ENCODE results near the gene JPH3.

Gene JPH3

GRCh38 chr16:87729266-87729954, 127.1 kb downstream of the JPH3 start:
- no peak for DNase-seq (ENCODE audit: extremely low read depth in 1 of 2, low read depth in 1 of 2)

- no peak for DNase-seq (ENCODE audit: extremely low read depth in 1 of 2, low read depth in 1 of 2)
These were observed 129.3 kb downstream of the JPH3 start for GRCh38 chr16:87731607-87732006.

GRCh38 chr16:87733190-87733589, 130.9 kb downstream of the JPH3 start:
- DNase-seq (ENCODE audit: extremely low read depth in 1 of 2, low read depth in 1 of 2): no peak

GRCh38 chr16:87734644-87735043, 132.3 kb downstream of the JPH3 start:
- DNase-seq (ENCODE audit: extremely low read depth in 1 of 2, low read depth in 1 of 2): no peak

- no peak for DNase-seq (ENCODE audit: extremely low read depth in 1 of 2, low read depth in 1 of 2)
These were observed 133.1 kb downstream of the JPH3 start for GRCh38 chr16:87735270-87736007.

GRCh38 chr16:87736008-87736382, 133.7 kb downstream of the JPH3 start:
- no peak for DNase-seq (ENCODE audit: extremely low read depth in 1 of 2, low read depth in 1 of 2)

- no peak for DNase-seq (ENCODE audit: extremely low read depth in 1 of 2, low read depth in 1 of 2)
These were observed 137.5 kb downstream of the JPH3 start for GRCh38 chr16:87739801-87740200.

- DNase-seq (ENCODE audit: extremely low read depth in 1 of 2, low read depth in 1 of 2): no peak
These were observed 138.1 kb downstream of the JPH3 start for GRCh38 chr16:87740441-87740840.

GRCh38 chr16:87740909-87741424, 138.7 kb downstream of the JPH3 start:
- DNase-seq (ENCODE audit: extremely low read depth in 1 of 2, low read depth in 1 of 2): no peak

GRCh38 chr16:87741700-87742415, 139.6 kb downstream of the JPH3 start:
- no peak for DNase-seq (ENCODE audit: extremely low read depth in 1 of 2, low read depth in 1 of 2)

- DNase-seq (ENCODE audit: extremely low read depth in 1 of 2, low read depth in 1 of 2): no peak
These were observed 140.6 kb downstream of the JPH3 start for GRCh38 chr16:87742781-87743490.

GRCh38 chr16:87744750-87745514, 142.6 kb downstream of the JPH3 start:
- DNase-seq (ENCODE audit: extremely low read depth in 1 of 2, low read depth in 1 of 2): no peak

- DNase-seq (ENCODE audit: extremely low read depth in 1 of 2, low read depth in 1 of 2): no peak
These were observed 143.9 kb downstream of the JPH3 start for GRCh38 chr16:87746178-87746577.

Measured in activated CD8-positive, alpha-beta memory T cell treated with anti-CD3 and anti-CD28 coated beads for 1 hour (primary cell).